Spleen (tissue), 11 donors: Measurements from ENCODE around the gene TCF19. TPM values are rescaled to one million over a fixed set of nuclear protein-coding genes. Genes with fewer than 3 reads are reported as not detected.

Experiments
- DNase-seq: peaks from one replicate; pipeline ENCODE4 v3.0.0-alpha.2; 2020
- H3K27ac ChIP-seq, 8 donors: fragments of 200-600 bp; sonication (generic) in 7 of 8; 1 replicate in 4 of 8; 2 replicates in 4 of 8; pipeline versions ENCODE4 v1.5.0 to v1.8.0; 2016 to 2021; ENCODE audit warnings: inconsistent platforms in 4 of 8, mild to moderate bottlenecking in 4 of 8, moderate library complexity in 1 of 8
- H3K27me3 ChIP-seq, 7 donors: fragments of 200-600 bp; sonication (generic) in 6 of 7; replicated peaks in 1 of 7; 1 replicate in 4 of 7; 2 replicates in 3 of 7; pipeline versions ENCODE4 v1.5.0 to v1.8.0; 2016 to 2021; ENCODE audit warnings: inconsistent platforms in 3 of 7, mild to moderate bottlenecking in 1 of 7
- H3K36me3 ChIP-seq, 6 donors: fragments of 200-600 bp; sonication (generic) in 5 of 6; 1 replicate in 4 of 6; 2 replicates in 2 of 6; pipeline versions ENCODE4 v1.5.0 to v1.8.0; 2016 to 2021; ENCODE audit warnings: inconsistent platforms in 2 of 6
- H3K4me1 ChIP-seq, 6 donors: fragments of 200-600 bp; sonication (generic) in 5 of 6; 1 replicate in 3 of 6; 2 replicates in 3 of 6; pipeline versions ENCODE4 v1.5.0 to v1.8.0; 2016 to 2021; ENCODE audit warnings: inconsistent platforms in 3 of 6
- H3K4me3 ChIP-seq, 8 donors: fragments of 200-600 bp; sonication (generic) in 7 of 8; 1 replicate in 4 of 8; 2 replicates in 4 of 8; pipeline versions ENCODE4 v1.5.0 to v1.8.0; 2016 to 2021; ENCODE audit warnings: inconsistent platforms in 4 of 8, mild to moderate bottlenecking in 4 of 8, moderate library complexity in 2 of 8
- H3K9me3 ChIP-seq, 8 donors: fragments of 200-600 bp; sonication (generic) in 7 of 8; 1 replicate in 4 of 8; 2 replicates in 4 of 8; pipeline versions ENCODE4 v1.5.0 to v1.8.0; 2016 to 2021; ENCODE audit warnings: inconsistent platforms in 4 of 8
- CTCF ChIP-seq, 11 experiments: fragments of 200-600 bp in 7 of 11; fragments of 450-650 bp in 4 of 11; sonication (generic) in 4 of 11; IDR thresholded peaks in 8 of 11; conservative IDR thresholded peaks in 3 of 11; 1 replicate in 7 of 11; 2 replicates in 4 of 11; pipeline versions ENCODE4 v1.4.0 to v1.8.0; 2016 to 2021; ENCODE audit warnings: antibody characterized with exemption in 11 of 11, inconsistent platforms in 4 of 11, mild to moderate bottlenecking in 1 of 11
- POLR2A ChIP-seq, 3 donors: fragments of 450-650 bp; IDR thresholded peaks; one replicate each; pipeline ENCODE4 v1.5.1; 2017; ENCODE audit warnings: antibody characterized with exemption in 3 of 3, mild to moderate bottlenecking in 1 of 3
- POLR2AphosphoS5 ChIP-seq, 3 donors: sonication (generic); formaldehyde crosslinking; IDR thresholded peaks; one replicate each; pipeline ENCODE4 v1.5.1; 2017; ENCODE audit warnings: antibody characterized with exemption in 3 of 3
- WGBS, 5 donors: extraction: QIAGEN DNeasy Blood & Tissue Kit in 3 of 5; methylation state at CpG; one replicate each; pipeline versions ENCODE4 v1.1.5 to v1.1.7; 2013 to 2018; 5-methylcytosine and 5-hydroxymethylcytosine counted together
- intact Hi-C: fragments of 100-400 bp; cut with DNase I; formaldehyde crosslinking; loops from one replicate; pipeline ENCODE4 v1.15.0; 2023; ENCODE audit warnings: low total_unique reads
- polyA plus RNA-seq, 3 donors: library from polyadenylated mRNA; stranded (reverse); fragments of 200-250 nt; gene quantifications; one replicate each; pipeline ENCODE4 v1.2.1, GENCODE V29; 2013
- total RNA-seq, 7 donors: library from RNA; depleted of rRNA in 3 of 7; stranded (reverse); fragments of >200 nt in 3 of 7; fragmentation: NEBNext Ultra II Directional in 4 of 7; extraction: Animal tissue kit (Norgen Biotek cat#: 25700) in 4 of 7; gene quantifications; one replicate each; pipeline versions ENCODE4 v1.1.0 to v1.2.1, GENCODE V29; 2016 to 2021
- donor health status: healthy with polysubstance abuse.
- donor health status: DM: no; HTN: no; CAD: no; lungs with moderate emphysema.
- donor health status: DM: no; HTN: no; CAD: no.
- donor health status: Bipolar disorder and iron deficiency.
- donor health status: healthy.
- donor health status: DM: no; HTN: no; CAD: no.
- donor health status: DM: yes; HTN: yes; CAD: no.

TCF19 gene
- total and polyA plus RNA-seq, 10 donors: 6.2 to 12.6 (median 9.3) TPM

DNA sequence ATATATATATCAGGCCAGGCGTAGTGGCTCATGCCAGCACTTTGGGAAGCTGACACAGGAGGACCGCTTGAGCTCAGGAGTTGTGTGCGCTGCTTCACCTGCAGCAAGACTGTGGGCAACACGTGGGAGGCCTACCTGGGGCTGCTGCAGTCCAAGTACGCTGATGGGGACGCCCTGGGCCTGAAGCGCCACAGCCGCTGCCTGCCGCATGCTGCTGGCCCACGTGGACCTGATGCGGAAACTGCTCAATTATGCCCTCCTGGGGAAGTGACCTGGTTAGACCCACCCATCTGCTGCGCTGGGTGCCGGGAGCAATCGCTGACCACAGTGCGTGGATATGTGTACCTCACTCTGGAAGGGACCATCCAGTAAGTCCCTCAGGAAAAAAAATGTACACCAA lies 17.7 kb upstream of the TCF19 start:
- TF ChIP-seq POLR2AphosphoS5 (IDR thresholded peaks at IDR 0.05): no peak
- TF ChIP-seq POLR2A (IDR thresholded peaks at IDR 0.05): no peak
- no peak for TF ChIP-seq CTCF (IDR thresholded peaks at IDR 0.05 in 8 of 11, conservative IDR thresholded peaks at IDR 0.05 in 3 of 11)
- H3K36me3 ChIP-seq: peaks cover 0 to 36% (median 11%) of the 10 kb centered on the region in 6 donors
- H3K9me3 ChIP-seq: no peaks in the 10 kb centered on the region
- no peak for DNase-seq
- H3K27me3 ChIP-seq: no peaks in the 10 kb centered on the region
- 83 to 91% (median 88%) methylated on average over 14 to 15 of the region's 15 CpGs for WGBS, 5 donors
- intact Hi-C loops: no loop called here
- H3K27ac ChIP-seq: no peak overlapping the region
- H3K4me3 ChIP-seq: no peak overlapping the region
- peaks cover 0 to 30% (median 8%) of the 10 kb centered on the region in 6 donors for H3K4me1 ChIP-seq

DNA sequence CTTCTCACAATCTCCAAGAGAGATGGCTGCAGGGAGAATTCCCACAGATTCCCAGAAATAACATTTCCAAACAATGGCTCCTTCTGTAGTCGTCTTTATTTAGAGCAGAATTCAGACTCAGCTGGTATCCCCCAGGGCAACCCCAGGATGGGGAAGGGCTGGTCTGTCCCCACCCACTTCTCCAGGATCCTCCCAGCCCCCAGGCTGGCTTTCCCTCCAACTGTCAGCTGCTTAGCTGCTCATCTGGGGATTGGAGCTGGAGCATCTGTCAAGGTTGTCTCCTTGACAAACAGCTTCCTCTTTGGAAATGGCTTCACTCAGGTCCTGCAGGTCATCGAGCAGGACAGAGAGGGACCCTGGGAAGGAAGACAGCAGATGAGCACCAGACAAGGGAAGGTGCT lies 16.0 kb upstream of the TCF19 start:
- Histone ChIP-seq H3K4me1 (peaks cover 0 to 27% (median 6%) of the 10 kb centered on the region in 6 donors), H3K4me3 (no peak overlapping the region), H3K27ac (no peak overlapping the region), H3K36me3 (peaks cover 0 to 49% (median 11%) of the 10 kb centered on the region in 6 donors), H3K27me3 (no peaks in the 10 kb centered on the region), H3K9me3 (no peaks in the 10 kb centered on the region)
- TF ChIP-seq CTCF (IDR thresholded peaks at IDR 0.05 in 8 of 11, conservative IDR thresholded peaks at IDR 0.05 in 3 of 11) (no peak), POLR2AphosphoS5 (IDR thresholded peaks at IDR 0.05) (no peak), POLR2A (IDR thresholded peaks at IDR 0.05) (no peak)
- WGBS, 5 donors: 56 to 77% (median 58%) methylated on average over 2 of the region's 2 CpGs
- intact Hi-C loops: no loop called here
- DNase-seq: no peak

GRCh38 chr6:31143148-31143547 lies 15.2 kb upstream of the TCF19 start:
- Histone ChIP-seq H3K9me3 (no peaks in the 10 kb centered on the region), H3K27me3 (no peaks in the 10 kb centered on the region), H3K36me3 (peaks cover 0 to 52% (median 11%) of the 10 kb centered on the region in 6 donors), H3K4me1 (peaks cover 0 to 20% (median 0%) of the 10 kb centered on the region in 6 donors), H3K27ac (peak overlapping the region in 1 of 8 donors; percentile 16), H3K4me3 (no peak overlapping the region)
- TF ChIP-seq POLR2A (IDR thresholded peaks at IDR 0.05) (no peak), CTCF (IDR thresholded peaks at IDR 0.05 in 8 of 11, conservative IDR thresholded peaks at IDR 0.05 in 3 of 11) (no peak), POLR2AphosphoS5 (IDR thresholded peaks at IDR 0.05) (no peak)
- WGBS, 5 donors: 52 to 82% (median 70%) methylated on average over 11 of the region's 11 CpGs
- intact Hi-C loops: no loop called here
- no peak for DNase-seq

- Histone ChIP-seq H3K27ac (no peak overlapping the region), H3K9me3 (no peaks in the 10 kb centered on the region), H3K4me3 (no peak overlapping the region), H3K4me1 (peaks cover 0 to 15% (median 0%) of the 10 kb centered on the region in 6 donors), H3K27me3 (no peaks in the 10 kb centered on the region), H3K36me3 (peaks cover 0 to 61% (median 11%) of the 10 kb centered on the region in 6 donors)
- intact Hi-C loops: no loop called here
- DNase-seq: no peak
- TF ChIP-seq POLR2AphosphoS5 (IDR thresholded peaks at IDR 0.05) (no peak), POLR2A (IDR thresholded peaks at IDR 0.05) (no peak), CTCF (IDR thresholded peaks at IDR 0.05 in 8 of 11, conservative IDR thresholded peaks at IDR 0.05 in 3 of 11) (no peak)
- 85 to 92% (median 89%) methylated on average over 16 to 18 of the region's 18 CpGs for WGBS, 5 donors
Observed at GRCh38 chr6:31144296-31144969, 14.0 kb upstream of the TCF19 start.
